Measurements from ENCODE around the gene MACROD1. TPM values are rescaled to one million over a fixed set of nuclear protein-coding genes. Genes with fewer than 3 reads are reported as not detected.

The MACROD1 gene
- total and polyA plus RNA-seq, 10 of the 15 experiments (the other 5 are each of a cell fraction or from before 2014, with no cell fraction given) = 1.2 to 22.7 (median 11.3) TPM; not detected in 1

GRCh38 chr11:64100360-64100759, 65.6 kb downstream of the MACROD1 start:
- Histone ChIP-seq H3K79me2 (ENCODE audit: control insufficient read depth, insufficient read depth, low read length) (no peaks in the 10 kb centered on the region), H3K9me3 (replicated peaks; ENCODE audit: control insufficient read depth, insufficient read depth, low read length) (no peaks in the 10 kb centered on the region), H3K4me1 (ENCODE audit: control insufficient read depth, insufficient read depth, low read length) (no peaks in the 10 kb centered on the region; the same call in 1 of the 2 replicates), H3K36me3 (ENCODE audit: control insufficient read depth in 2 of 2, insufficient read depth in 2 of 2, low read length in 1 of 2) (no peaks in the 10 kb centered on the region), H3K4me2 (ENCODE audit: control insufficient read depth, insufficient read depth) (no peak overlapping the region), H3K9ac (ENCODE audit: control insufficient read depth, insufficient read depth, low read length) (no peak overlapping the region), H3K27ac (ENCODE audit: control insufficient read depth, insufficient read depth) (no peak overlapping the region), H4K20me1 (ENCODE audit: control insufficient read depth, insufficient read depth) (no peaks in the 10 kb centered on the region), H2AFZ (ENCODE audit: control insufficient read depth, low read depth, low read length) (no peak overlapping the region), H3K27me3 (replicated peaks in 1 of 2; ENCODE audit: control insufficient read depth in 2 of 2, insufficient read depth in 2 of 2, low read length in 1 of 2) (no peaks in the 10 kb centered on the region; a peak in 1 of 4 replicates), H3K4me3 (no peak overlapping the region)
- CTCF ChIA-PET = no interaction called here
- no peak for FAIRE-seq
- RAD21 ChIA-PET (ENCODE audit: unreplicated experiment) = no interaction called here
- no peak for DNase-seq (ENCODE audit: low read depth, low spot score)
- WGBS (ENCODE audit: insufficient coverage, insufficient replicate concordance, low lambda C conversion rate, missing lambda C conversion rate) = 1% methylated on average over 8 of the region's 8 CpGs
- no peak for TF ChIP-seq ZNF622 (IDR thresholded peaks at IDR 0.05)
- TF ChIP-seq CREB1 (IDR thresholded peaks at IDR 0.05; ENCODE audit: low read depth) = peak; percentile 30; the same call in 1 of the 2 replicates
- TF ChIP-seq YY1 (IDR thresholded peaks at IDR 0.05; ENCODE audit: low read depth, low read length) = 0 out of 2 replicates have a peak, but pooled peaks have one; percentile 21
- no peak for TF ChIP-seq SREBF2 (IDR thresholded peaks at IDR 0.05; ENCODE audit: low read length)
- TF ChIP-seq SPI1 (IDR thresholded peaks at IDR 0.05; ENCODE audit: borderline replicate concordance, insufficient read depth, low read depth, low read length) = no peak
- TF ChIP-seq POU2F2 (IDR thresholded peaks at IDR 0.05; ENCODE audit: borderline replicate concordance, low read depth, low read length) = peak; percentile 85; the same call in 1 of the 3 replicates
- no peak for TF ChIP-seq SRF (IDR thresholded peaks at IDR 0.05; ENCODE audit: low read depth in 2 of 2, low read length in 2 of 2)
- peak; percentile 50 for TF ChIP-seq RAD21 (IDR thresholded peaks at IDR 0.05; ENCODE audit: insufficient read depth, low read depth, low read length)
- TF ChIP-seq ZZZ3 (IDR thresholded peaks at IDR 0.05; ENCODE audit: control insufficient read depth, insufficient read length, low read depth) = no peak
- peak; percentile 35 to 55 (median 52) for TF ChIP-seq CTCF (IDR thresholded peaks at IDR 0.05 in 2 of 3, conservative IDR thresholded peaks at IDR 0.05 in 1 of 3; ENCODE audit: control insufficient read depth in 2 of 3, extremely low read depth in 1 of 3, insufficient read depth in 1 of 3, low read depth in 3 of 3, low read length in 3 of 3)
- TF ChIP-seq SP1 (IDR thresholded peaks at IDR 0.05; ENCODE audit: low read depth, low read length) = no peak
- peak; percentile 64 for TF ChIP-seq RUNX3 (IDR thresholded peaks at IDR 0.05; ENCODE audit: low read length)
- no TSS peak for BruUV-seq (replicated peaks)
- peak; percentile 88 for ATAC-seq
- SMC1A ChIA-PET (ENCODE audit: uncharacterized antibody, unreplicated experiment) = no interaction called here
- POLR2A ChIA-PET = no interaction called here
- intact Hi-C loops (cut with micrococcal nuclease; ENCODE audit: unreplicated experiment) (loop anchor here (5.0 kb wide), 1 partner anchor 47 kb away; no protein-coding TSS in a partner anchor), in situ Hi-C loops (cut with MboI) (no loop called here)

Data from GM12878 (cell line).